Astrocyte (in vitro differentiated cells and primary cell): ENCODE results near the gene PEX3.

Experiments
- CTCF ChIP-seq: IDR thresholded peaks from 2 replicates; pipeline ENCODE4 v1.5.1; 2011; ENCODE audit warnings: low read depth, mild to moderate bottlenecking, inconsistent platforms, low read length, moderate library complexity; ENCODE audit not compliant: insufficient read depth
- EZH2 ChIP-seq: IDR thresholded peaks from 2 replicates; pipeline ENCODE4 v1.6.1; 2012; ENCODE audit warnings: mild to moderate bottlenecking, low read length, inconsistent platforms; ENCODE audit not compliant: insufficient read depth

- peak; percentile 24 for TF ChIP-seq CTCF
- TF ChIP-seq EZH2: no peak
Observed at GRCh38 chr6:143513410-143513809, 62.8 kb downstream of the PEX3 start.
